Fibroblast of skin of left biceps (primary cell): ENCODE data around the gene MALRD1.

Experiments
- DNase-seq, 2 experiments: peaks; one replicate each; pipeline ENCODE4 v3.0.0-alpha.2; 2013; ENCODE audit warnings: low read depth in 2 of 2

Gene MALRD1

DNA sequence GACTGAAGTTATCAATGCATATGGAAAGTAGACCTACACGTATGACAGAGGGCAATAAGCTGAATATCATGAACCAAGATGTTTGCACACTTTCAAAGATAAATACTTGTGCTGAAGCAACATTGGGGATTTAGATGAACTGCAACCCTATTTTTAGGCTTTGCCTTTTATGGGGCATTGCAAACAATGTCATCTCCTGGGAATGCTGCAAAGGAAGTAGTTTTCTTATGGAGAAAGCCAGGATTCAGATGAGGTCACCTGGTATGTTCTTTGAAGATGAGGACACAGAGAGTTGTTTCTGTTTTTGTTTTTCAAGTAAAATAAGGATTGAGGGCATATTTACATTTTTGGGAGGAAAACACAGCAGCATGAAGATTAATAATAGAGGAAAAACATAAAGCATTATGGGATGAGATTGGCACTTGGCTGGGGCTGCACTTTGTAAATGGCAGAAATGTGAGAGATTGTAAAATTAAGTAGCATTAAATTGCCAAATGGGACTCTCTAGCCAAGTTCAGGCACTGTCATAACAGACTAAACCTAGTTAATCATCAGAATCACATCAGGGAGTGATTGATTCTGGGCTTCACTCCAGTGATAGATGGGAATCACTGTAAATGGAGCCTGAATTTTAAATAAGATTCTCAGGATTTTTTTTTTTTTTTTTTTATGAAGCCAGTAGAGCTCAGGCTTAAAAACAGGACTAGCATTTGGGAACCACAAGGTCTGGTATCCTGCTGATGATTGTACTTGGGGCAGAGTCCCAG is 63.1 kb downstream of the MALRD1 start:
- DNase-seq = peak; percentile 6 to 15

DNA sequence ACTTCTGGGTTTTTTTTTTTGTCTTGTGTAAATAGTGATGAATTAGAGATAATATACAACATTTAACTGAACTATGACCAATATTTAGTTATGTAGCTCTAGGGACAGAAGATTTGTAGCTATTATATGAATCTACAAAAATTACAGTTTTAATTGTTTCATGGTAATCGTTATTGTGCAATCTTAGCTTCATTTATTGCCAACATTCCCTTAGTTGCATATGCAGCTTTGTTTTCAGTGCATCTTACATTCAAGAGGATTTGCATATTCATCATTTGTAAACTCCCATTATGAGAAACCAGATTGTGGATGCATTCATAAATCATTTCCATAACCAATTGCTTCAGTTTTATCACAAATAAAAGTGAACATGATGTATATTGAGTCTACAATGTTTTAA is 68.8 kb downstream of the MALRD1 start:
- no peak for DNase-seq

GRCh38 chr10:19119191-19119590 is 70.6 kb downstream of the MALRD1 start:
- no peak for DNase-seq

- no peak for DNase-seq
These were observed 71.8 kb downstream of the MALRD1 start for GRCh38 chr10:19120381-19120908.

GRCh38 chr10:19133992-19134391 is 85.4 kb downstream of the MALRD1 start:
- DNase-seq = no peak

- DNase-seq = no peak
These were observed 94.4 kb downstream of the MALRD1 start for GRCh38 chr10:19142967-19143366.

GRCh38 chr10:19144206-19144605 is 95.6 kb downstream of the MALRD1 start:
- no peak for DNase-seq

- no peak for DNase-seq
These were observed 105.8 kb downstream of the MALRD1 start for GRCh38 chr10:19154375-19154774.

- DNase-seq = no peak
These were observed 109.8 kb downstream of the MALRD1 start for GRCh38 chr10:19158358-19158757.

- DNase-seq = no peak
These were observed 110.3 kb downstream of the MALRD1 start for GRCh38 chr10:19158870-19159269.

- DNase-seq = no peak
These were observed 115.9 kb downstream of the MALRD1 start for GRCh38 chr10:19164461-19164860.

DNA sequence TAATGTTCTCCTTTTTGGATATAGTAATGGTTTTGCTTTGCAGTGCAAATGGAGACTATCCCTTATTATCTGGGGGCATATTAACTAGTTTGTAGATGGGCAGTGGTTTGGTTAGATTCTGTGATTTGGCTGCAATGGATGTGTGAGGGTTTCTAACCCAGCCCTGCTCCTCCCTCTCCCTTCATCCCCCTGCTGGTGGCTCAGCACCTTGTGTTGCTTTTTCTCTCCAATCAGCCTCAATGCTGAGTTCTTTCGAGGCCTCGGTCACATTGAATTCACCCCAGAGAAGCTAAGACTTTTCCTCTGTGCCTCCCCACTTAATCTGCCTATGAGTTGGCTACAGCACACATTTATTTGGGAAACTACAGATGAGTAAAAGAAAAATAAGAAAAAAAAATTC is 120.0 kb downstream of the MALRD1 start:
- DNase-seq = no peak

- no peak for DNase-seq
These were observed 120.4 kb downstream of the MALRD1 start for GRCh38 chr10:19169041-19169440.

- no peak for DNase-seq
These were observed 121.1 kb downstream of the MALRD1 start for GRCh38 chr10:19169684-19170083.

- no peak for DNase-seq
These were observed 130.1 kb downstream of the MALRD1 start for GRCh38 chr10:19178675-19179074.

DNA sequence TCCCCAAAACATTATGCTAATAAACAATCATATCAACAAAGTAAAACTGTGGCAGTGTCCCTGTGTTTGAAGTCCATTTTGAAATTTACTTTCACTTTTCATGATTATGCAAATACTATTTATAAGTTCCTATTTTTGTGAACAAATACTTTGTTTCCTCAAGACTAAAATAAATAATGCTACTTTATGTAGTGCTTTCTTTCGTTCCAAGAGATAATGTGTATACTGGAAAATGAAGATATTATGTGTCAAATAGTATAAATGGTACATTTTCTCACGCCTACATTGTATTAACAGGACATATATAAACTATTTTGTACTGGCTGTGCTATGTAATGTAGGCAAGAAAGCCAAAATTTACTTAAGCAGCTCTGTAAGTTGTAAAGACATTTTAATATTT is 136.3 kb downstream of the MALRD1 start:
- no peak for DNase-seq

DNA sequence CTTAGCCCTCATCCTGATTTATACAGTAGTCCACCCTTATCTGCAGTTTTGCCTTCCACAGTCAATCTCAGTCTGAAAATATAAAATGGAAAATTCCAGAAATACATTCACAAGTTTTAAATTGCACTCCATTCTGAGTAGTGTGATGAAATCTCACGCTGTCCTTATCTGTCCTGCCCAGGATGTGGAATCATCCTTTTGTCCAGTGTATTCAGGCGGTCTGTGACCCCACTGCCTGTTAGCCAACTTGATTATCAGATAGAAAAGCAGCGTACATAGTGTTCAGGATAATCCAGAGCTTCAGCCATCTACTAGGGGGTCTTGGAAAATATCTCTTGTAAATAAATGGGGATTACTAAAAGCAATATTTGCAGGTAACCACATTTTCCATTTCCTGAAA is 146.3 kb downstream of the MALRD1 start:
- DNase-seq = no peak

- no peak for DNase-seq
These were observed 147.1 kb downstream of the MALRD1 start for GRCh38 chr10:19195698-19196097.

DNA sequence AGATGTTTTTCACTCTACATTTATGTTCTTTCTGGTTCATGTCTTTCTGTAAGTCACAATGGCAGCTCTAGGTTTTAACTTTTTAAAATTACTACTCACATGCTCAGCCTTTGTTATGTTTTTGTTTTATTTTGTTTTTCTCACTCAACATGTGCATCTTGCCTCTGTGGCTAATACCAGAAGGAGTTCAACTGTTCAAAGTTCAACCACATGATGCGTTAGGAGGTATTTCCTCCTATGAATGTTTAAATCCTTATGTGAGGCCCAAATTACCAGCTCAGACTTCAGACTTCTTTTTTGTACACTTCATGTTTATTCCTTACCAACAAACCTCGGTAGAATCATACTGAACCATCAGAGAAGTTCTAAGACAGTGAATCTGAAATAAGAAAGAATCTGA is 151.6 kb downstream of the MALRD1 start:
- DNase-seq = no peak

GRCh38 chr10:19204246-19204917 is 155.8 kb downstream of the MALRD1 start:
- DNase-seq = peak; percentile 16 to 22

GRCh38 chr10:19209319-19209718 is 160.7 kb downstream of the MALRD1 start:
- DNase-seq = no peak

GRCh38 chr10:19212590-19212989 is 164.0 kb downstream of the MALRD1 start:
- no peak for DNase-seq

DNA sequence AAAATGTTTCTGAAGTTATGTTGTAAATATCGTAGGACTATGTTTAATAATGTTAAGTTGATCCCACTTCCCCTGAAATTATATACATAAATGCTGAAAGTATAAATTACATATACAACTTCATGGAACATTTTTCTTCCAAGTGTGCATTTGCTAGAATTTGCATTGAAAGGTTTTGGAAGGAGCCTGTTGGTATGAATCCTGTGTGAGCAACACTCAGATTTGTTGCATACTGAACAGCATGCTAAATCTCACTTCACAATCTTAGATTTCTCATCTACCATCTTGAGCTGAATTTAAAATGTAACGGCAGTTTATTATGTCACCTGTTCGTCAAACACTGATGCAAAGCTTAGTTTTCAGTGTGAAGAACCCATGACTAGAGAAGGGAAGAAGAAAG is 172.6 kb downstream of the MALRD1 start:
- DNase-seq = no peak
